WTC11 (cell line): ENCODE results near the gene PCNX1.

Source experiments
- ATF2 ChIP-seq: sonication (generic); formaldehyde crosslinking; IDR thresholded peaks from 2 replicates; pipeline ENCODE4 v1.8.1; 2022; ENCODE audit warnings: low read depth, missing genetic modification reagents, borderline replicate concordance
- ESRRA ChIP-seq: sonication (generic); formaldehyde crosslinking; IDR thresholded peaks from 2 replicates; pipeline ENCODE4 v1.8.1; 2022; ENCODE audit warnings: mild to moderate bottlenecking, missing genetic modification reagents, borderline replicate concordance
- JUN ChIP-seq: sonication (generic); formaldehyde crosslinking; IDR thresholded peaks from 2 replicates; pipeline ENCODE4 v1.8.0; 2023; ENCODE audit warnings: mild to moderate bottlenecking, missing genetic modification reagents
- USF1 ChIP-seq: sonication (generic); formaldehyde crosslinking; IDR thresholded peaks from 2 replicates; pipeline ENCODE4 v1.8.0; 2022; ENCODE audit warnings: mild to moderate bottlenecking, missing genetic modification reagents
- TF ChIP-seq, protein P1 (sequence below): fragments of 200-600 bp; IDR thresholded peaks from 2 replicates; pipeline ENCODE4 v1.8.0; 2022; ENCODE audit warnings: antibody characterized with exemption

GRCh38 chr14:71076462-71077092 is 169.3 kb downstream of the PCNX1 start:
- TF ChIP-seq ESRRA = no peak
- no peak for TF ChIP-seq USF1
- TF ChIP-seq, protein P1, sequence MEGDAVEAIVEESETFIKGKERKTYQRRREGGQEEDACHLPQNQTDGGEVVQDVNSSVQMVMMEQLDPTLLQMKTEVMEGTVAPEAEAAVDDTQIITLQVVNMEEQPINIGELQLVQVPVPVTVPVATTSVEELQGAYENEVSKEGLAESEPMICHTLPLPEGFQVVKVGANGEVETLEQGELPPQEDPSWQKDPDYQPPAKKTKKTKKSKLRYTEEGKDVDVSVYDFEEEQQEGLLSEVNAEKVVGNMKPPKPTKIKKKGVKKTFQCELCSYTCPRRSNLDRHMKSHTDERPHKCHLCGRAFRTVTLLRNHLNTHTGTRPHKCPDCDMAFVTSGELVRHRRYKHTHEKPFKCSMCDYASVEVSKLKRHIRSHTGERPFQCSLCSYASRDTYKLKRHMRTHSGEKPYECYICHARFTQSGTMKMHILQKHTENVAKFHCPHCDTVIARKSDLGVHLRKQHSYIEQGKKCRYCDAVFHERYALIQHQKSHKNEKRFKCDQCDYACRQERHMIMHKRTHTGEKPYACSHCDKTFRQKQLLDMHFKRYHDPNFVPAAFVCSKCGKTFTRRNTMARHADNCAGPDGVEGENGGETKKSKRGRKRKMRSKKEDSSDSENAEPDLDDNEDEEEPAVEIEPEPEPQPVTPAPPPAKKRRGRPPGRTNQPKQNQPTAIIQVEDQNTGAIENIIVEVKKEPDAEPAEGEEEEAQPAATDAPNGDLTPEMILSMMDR = no peak
- TF ChIP-seq ATF2 (CRISPR knock-in tag) = no peak
- no peak for TF ChIP-seq JUN (CRISPR knock-in tag)
